OCI-LY1 (cell line): ENCODE results near the gene SCRN2.

Source experiments
- EZH2 ChIP-seq: fragments of 200-600 bp; sonication (generic), shearing (Covaris generic); IDR thresholded peaks from 2 replicates; pipeline ENCODE4 v1.8.0; 2017; ENCODE audit warnings: borderline replicate concordance, mixed run types, mild to moderate bottlenecking, antibody characterized with exemption, low read length, moderate library complexity, mixed read lengths
- TF ChIP-seq, protein P1 (sequence below): fragments of 200-600 bp; sonication (generic), shearing (Covaris generic); IDR thresholded peaks from 2 replicates; pipeline ENCODE4 v1.5.1; 2017; ENCODE audit warnings: mild to moderate bottlenecking, antibody characterized with exemption, low read length, moderate library complexity, mixed read lengths

DNA sequence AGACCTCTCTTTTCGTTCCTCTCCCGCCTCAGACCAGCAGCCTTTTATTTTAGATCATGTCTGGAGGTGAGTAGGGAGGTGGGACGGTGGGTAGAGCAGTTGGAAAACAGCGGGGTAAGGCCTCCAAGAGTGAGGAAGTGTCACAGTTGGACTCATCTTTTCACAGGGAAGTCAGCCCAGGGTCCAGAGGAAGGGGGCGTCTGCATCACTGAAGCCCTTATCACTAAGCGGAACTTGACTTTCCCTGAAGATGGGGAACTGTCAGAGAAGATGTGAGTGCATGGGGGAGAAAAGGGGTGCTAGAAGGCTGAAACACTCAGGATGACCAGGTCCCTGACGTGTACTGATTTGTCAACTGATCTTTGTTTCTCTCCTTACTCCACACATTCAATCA is 9.1 kb downstream of the SCRN2 start:
- no peak for TF ChIP-seq EZH2
- TF ChIP-seq, protein P1, sequence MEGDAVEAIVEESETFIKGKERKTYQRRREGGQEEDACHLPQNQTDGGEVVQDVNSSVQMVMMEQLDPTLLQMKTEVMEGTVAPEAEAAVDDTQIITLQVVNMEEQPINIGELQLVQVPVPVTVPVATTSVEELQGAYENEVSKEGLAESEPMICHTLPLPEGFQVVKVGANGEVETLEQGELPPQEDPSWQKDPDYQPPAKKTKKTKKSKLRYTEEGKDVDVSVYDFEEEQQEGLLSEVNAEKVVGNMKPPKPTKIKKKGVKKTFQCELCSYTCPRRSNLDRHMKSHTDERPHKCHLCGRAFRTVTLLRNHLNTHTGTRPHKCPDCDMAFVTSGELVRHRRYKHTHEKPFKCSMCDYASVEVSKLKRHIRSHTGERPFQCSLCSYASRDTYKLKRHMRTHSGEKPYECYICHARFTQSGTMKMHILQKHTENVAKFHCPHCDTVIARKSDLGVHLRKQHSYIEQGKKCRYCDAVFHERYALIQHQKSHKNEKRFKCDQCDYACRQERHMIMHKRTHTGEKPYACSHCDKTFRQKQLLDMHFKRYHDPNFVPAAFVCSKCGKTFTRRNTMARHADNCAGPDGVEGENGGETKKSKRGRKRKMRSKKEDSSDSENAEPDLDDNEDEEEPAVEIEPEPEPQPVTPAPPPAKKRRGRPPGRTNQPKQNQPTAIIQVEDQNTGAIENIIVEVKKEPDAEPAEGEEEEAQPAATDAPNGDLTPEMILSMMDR = no peak
